Activated CD8-positive, alpha-beta T cell treated with anti-CD3 and anti-CD28 coated beads for 36 hours (primary cell): Measurements from ENCODE around the gene CFL1. TPM values are rescaled to one million over a fixed set of nuclear protein-coding genes. Genes with fewer than 3 reads are reported as not detected.
A peak's percentile ranks its signal among the peaks of the same experiment; 100 is the strongest.

Source experiments
- ATAC-seq: fragments of 200-7000 bp; cut with Tn5 transposase; one replicate; pipeline ENCODE4 v1.10.0; 2021; ENCODE audit warnings: mild to moderate bottlenecking, moderate library complexity
- CTCF ChIA-PET: fragments of 350-600 bp; sonication (Branson Sonifier 250); formaldehyde crosslinking; loops from one replicate; lab custom pipeline; 2021; ENCODE audit warnings: antibody characterized with exemption; lab: Charles Lee
- POLR2A ChIA-PET: fragments of 350-600 bp; sonication (Branson Sonifier 250); formaldehyde crosslinking; loops from one replicate; lab custom pipeline; 2021; ENCODE audit warnings: antibody characterized with exemption; lab: Charles Lee
- DNase-seq: peaks from one replicate; pipeline ENCODE4 v3.0.0-alpha.2; 2020
- H3K27ac Mint-ChIP-seq: one replicate; pipeline ENCODE4 v1.8.0; 2021; ENCODE audit warnings: mild to moderate bottlenecking, mixed read lengths
- H3K27me3 Mint-ChIP-seq: one replicate; pipeline ENCODE4 v1.8.0; 2021; ENCODE audit warnings: mixed read lengths
- H3K36me3 Mint-ChIP-seq: one replicate; pipeline ENCODE4 v1.8.0; 2021; ENCODE audit warnings: low read depth, mixed read lengths
- H3K4me1 Mint-ChIP-seq: one replicate; pipeline ENCODE4 v1.8.0; 2021; ENCODE audit warnings: low read depth, mixed read lengths
- H3K4me3 Mint-ChIP-seq: one replicate; pipeline ENCODE4 v1.8.0; 2021; ENCODE audit warnings: mild to moderate bottlenecking, moderate library complexity, mixed read lengths
- H3K9me3 Mint-ChIP-seq: one replicate; pipeline ENCODE4 v1.8.0; 2021; ENCODE audit warnings: mixed read lengths
- CTCF ChIP-seq: fragments of 200-600 bp; IDR thresholded peaks from one replicate; pipeline ENCODE4 v1.8.0; 2022; ENCODE audit warnings: antibody characterized with exemption, mild to moderate bottlenecking
- intact Hi-C: fragments of 100-400 bp; cut with micrococcal nuclease; formaldehyde crosslinking; loops from one replicate; pipeline ENCODE4 v1.10.0; 2022
- total RNA-seq, 2 experiments: library from RNA; stranded (reverse); gene quantifications; one replicate each; pipeline ENCODE4 v1.2.3, GENCODE V29; 2021

CFL1 gene
- total RNA-seq, 2 experiments from 2014 or later, result 1,059 to 1,062 TPM

GRCh38 chr11:65873318-65874156 lies 15.6 kb upstream of the CFL1 start:
- DNase-seq (peak; percentile 97), ATAC-seq (peak; percentile 97)
- no peaks in the 10 kb centered on the region for H3K27me3 Mint-ChIP-seq
- peaks cover 49% of the 10 kb centered on the region for H3K4me1 Mint-ChIP-seq
- no peaks in the 10 kb centered on the region for H3K9me3 Mint-ChIP-seq
- POLR2A ChIA-PET, result interaction anchor here (0.8 to 29.8 kb wide), 4 partner anchors 16 to 484 kb away, joined by 3 to 560 read pairs (median 92); partner anchors contain the start of genes CCDC85B, CFL1, CTSW and FIBP
- H3K27ac Mint-ChIP-seq, result peak overlapping the region; percentile 81
- CTCF ChIA-PET, result interaction anchor here (1.0 to 7.1 kb wide), 3 partner anchors 12 to 15 kb away, joined by 4 to 153 read pairs (median 7); partner anchors contain the start of genes CCDC85B and FIBP
- H3K4me3 Mint-ChIP-seq, result peak overlapping the region; percentile 84
- intact Hi-C loops, result no loop called here
- TF ChIP-seq CTCF, result no peak
- H3K36me3 Mint-ChIP-seq, result no peaks in the 10 kb centered on the region

DNA sequence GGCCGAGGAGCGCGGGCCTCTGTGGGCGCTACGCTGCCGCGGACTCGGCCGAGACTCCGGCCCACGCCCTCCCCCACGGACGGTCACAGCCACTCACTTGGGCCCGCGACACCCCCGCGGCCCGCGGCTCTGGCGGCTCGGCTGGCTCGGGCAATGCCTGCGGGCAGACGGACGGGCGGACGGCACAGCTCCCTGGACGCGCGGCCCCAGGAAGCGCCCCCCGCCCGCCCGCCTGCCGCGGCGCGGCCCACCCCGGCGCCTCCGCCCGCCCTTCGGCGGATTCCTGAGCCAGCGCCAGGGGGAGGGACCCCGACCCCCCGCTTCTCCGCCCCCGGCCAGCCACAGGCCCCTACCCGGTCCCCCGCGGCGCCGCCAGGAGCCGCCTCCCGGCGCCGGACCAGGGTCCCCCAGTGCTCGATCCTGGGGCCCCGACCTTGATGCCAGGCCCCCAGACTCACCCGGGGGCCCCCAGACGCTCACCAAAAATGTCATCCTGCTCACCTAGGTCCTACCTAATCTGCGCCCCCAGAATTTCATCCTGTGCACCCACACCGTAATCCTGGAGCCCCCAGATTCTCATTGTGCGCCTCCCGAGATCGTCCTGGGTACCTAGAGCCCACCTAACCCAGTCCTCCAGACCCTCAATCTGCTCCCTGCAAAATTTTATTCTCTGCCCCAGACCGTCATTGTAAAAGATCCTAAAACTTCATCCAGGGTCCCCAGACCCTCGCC lies 14.8 kb upstream of the CFL1 start, which contains the start of gene EFEMP2:
Gene EFEMP2, minus strand, starts transcription at position 215 of the 732 bp plus-strand sequence. CDS start 446 bp downstream, outside the sequence.
- TF ChIP-seq CTCF, result no peak
- Mint-ChIP-seq H3K4me1 (peaks cover 44% of the 10 kb centered on the region), H3K36me3 (peaks cover 1% of the 10 kb centered on the region), H3K27me3 (no peaks in the 10 kb centered on the region), H3K27ac (peak within 1 kb of the TSS; percentile 81), H3K9me3 (no peaks in the 10 kb centered on the region), H3K4me3 (peak within 1 kb of the TSS; percentile 84)
- CTCF ChIA-PET, result interaction anchor here (1.2 to 7.1 kb wide), 4 partner anchors 13 to 54 kb away, joined by 3 to 153 read pairs (median 34); partner anchors contain the start of genes CCDC85B, CFL1, FIBP and MUS81
- ATAC-seq, result no peak
- POLR2A ChIA-PET, result interaction anchor here (0.8 to 29.8 kb wide), 5 partner anchors 15 to 483 kb away, joined by 3 to 560 read pairs (median 3); partner anchors contain the start of genes CCDC85B, CFL1, CTSW and FIBP
- DNase-seq, result no peak
- intact Hi-C loops, result no loop called here

- intact Hi-C loops, result no loop called here
- Mint-ChIP-seq H3K4me3 (peak overlapping the region; percentile 39), H3K27me3 (no peaks in the 10 kb centered on the region), H3K27ac (no peak overlapping the region), H3K9me3 (no peaks in the 10 kb centered on the region), H3K36me3 (peaks cover 5% of the 10 kb centered on the region), H3K4me1 (peaks cover 39% of the 10 kb centered on the region)
- ChIA-PET POLR2A (interaction anchor here (0.6 to 29.8 kb wide), 8 partner anchors 15 to 284 kb away, joined by 3 to 560 read pairs (median 3); partner anchors contain the start of genes CCDC85B, CFL1, CTSW and FIBP), CTCF (interaction anchor here (0.9 to 7.1 kb wide), 5 partner anchors 9 to 117 kb away, joined by 3 to 153 read pairs (median 6); partner anchors contain the start of genes CCDC85B, CFL1, FIBP and MUS81)
- ATAC-seq, result no peak
- TF ChIP-seq CTCF, result no peak
- DNase-seq, result no peak
Observed at GRCh38 chr11:65871811-65872548, 14.0 kb upstream of the CFL1 start.

DNA sequence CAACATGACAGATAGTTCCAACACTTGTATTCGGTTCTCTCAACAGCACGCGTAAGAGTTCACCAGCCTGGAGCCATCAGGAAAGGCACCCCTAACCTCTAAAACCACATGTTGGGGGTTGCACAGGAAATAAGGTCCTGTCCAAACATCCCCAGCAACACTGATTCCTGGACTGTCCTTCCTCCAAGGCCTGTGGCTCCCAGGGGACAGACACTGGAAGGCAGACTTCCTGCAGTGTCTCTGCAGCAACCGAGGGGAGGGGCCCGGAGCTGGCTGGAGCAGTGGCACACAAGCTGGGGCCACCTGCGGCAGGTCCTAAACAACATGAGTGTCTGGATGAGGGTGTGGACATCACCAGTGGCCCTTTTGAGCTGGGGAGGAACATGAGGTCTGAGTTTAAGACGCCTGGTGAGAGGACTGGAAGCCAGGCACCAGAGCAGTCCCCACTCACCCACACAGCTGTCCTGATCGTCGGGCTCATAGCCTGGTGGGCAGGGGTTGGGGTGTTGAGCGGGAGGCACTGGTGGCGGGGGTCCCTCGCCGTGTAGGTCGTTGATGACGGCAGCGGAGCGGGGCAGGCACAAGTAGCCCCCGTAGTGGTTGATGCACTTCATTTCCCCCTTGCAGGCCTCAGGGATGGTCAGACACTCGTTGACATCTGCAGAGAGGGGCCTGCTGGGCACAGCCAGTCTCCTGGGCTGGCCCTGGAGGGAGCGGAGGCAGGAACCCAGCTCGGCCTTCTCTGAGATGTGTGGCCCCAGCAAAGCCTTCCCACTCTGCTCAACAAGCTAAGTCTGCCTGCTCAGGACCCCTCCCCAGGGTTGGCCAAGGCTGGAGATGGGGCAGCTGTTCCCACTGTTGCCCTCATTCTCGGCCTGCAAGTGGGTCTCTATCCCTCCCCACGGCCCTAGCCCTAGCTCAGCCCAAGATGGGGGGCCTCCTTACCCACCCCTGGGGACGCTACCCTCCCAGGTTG lies 13.0 kb upstream of the CFL1 start:
- no peak overlapping the region for H3K27ac Mint-ChIP-seq
- H3K36me3 Mint-ChIP-seq, result peaks cover 9% of the 10 kb centered on the region
- no peak for DNase-seq
- no peak for ATAC-seq
- POLR2A ChIA-PET, result interaction anchor here (0.7 to 29.8 kb wide), 6 partner anchors 14 to 283 kb away, joined by 3 to 560 read pairs (median 4); partner anchors contain the start of genes CCDC85B, CFL1, CTSW and FIBP
- peaks cover 30% of the 10 kb centered on the region for H3K4me1 Mint-ChIP-seq
- intact Hi-C loops, result no loop called here
- H3K27me3 Mint-ChIP-seq, result no peaks in the 10 kb centered on the region
- TF ChIP-seq CTCF, result no peak
- no peak overlapping the region for H3K4me3 Mint-ChIP-seq
- CTCF ChIA-PET, result interaction anchor here (0.9 to 7.1 kb wide), 7 partner anchors 8 to 160 kb away, joined by 3 to 153 read pairs (median 6); partner anchors contain the start of genes CCDC85B, CFL1, FIBP and KAT5
- no peaks in the 10 kb centered on the region for H3K9me3 Mint-ChIP-seq
